DND-41 (cell line): ENCODE measurements around the gene PCDHGA6.

Experiments
- ATAC-seq: fragments of 200-7000 bp; cut with Tn5 transposase; 3 replicates; pipeline ENCODE4 v1.9.1; 2021; ENCODE audit warnings: low read depth; ENCODE audit not compliant: insufficient read depth
- DNase-seq: peaks from one replicate; pipeline ENCODE4 v3.0.0-alpha.2; 2020
- H2AFZ ChIP-seq: 2 replicates; pipeline ENCODE4 v1.6.0; 2012; ENCODE audit warnings: low read depth, low read length
- H3K27ac ChIP-seq: 2 replicates; pipeline ENCODE4 v1.5.1; 2012; ENCODE audit warnings: low read length, inconsistent platforms
- H3K27me3 ChIP-seq: fragments of 200-600 bp; sonication (generic); 2 replicates; pipeline ENCODE4 v1.6.0; 2012; ENCODE audit warnings: low read length, mild to moderate bottlenecking, inconsistent platforms; ENCODE audit not compliant: insufficient read depth, poor library complexity
- H3K36me3 ChIP-seq: 2 replicates; pipeline ENCODE4 v1.5.1; 2012; ENCODE audit warnings: low read length, inconsistent platforms; ENCODE audit not compliant: insufficient read depth
- H3K4me1 ChIP-seq: 2 replicates; pipeline ENCODE4 v1.5.1; 2012; ENCODE audit warnings: mild to moderate bottlenecking, low read length; ENCODE audit not compliant: insufficient read depth
- H3K4me2 ChIP-seq: 2 replicates; pipeline ENCODE4 v1.6.0; 2012; ENCODE audit warnings: mild to moderate bottlenecking, moderate library complexity, low read length, inconsistent platforms; ENCODE audit not compliant: insufficient read depth
- H3K4me3 ChIP-seq, 2 experiments: fragments of 200-600 bp in 1 of 2; shearing (Covaris generic) in 1 of 2; 2 replicates each; pipeline ENCODE4 v1.5.1; 2012 to 2016; ENCODE audit warnings: inconsistent platforms in 2 of 2, low read length in 2 of 2, mild to moderate bottlenecking in 2 of 2, low read depth in 1 of 2, moderate library complexity in 1 of 2
- H3K79me2 ChIP-seq: 2 replicates; pipeline ENCODE4 v1.6.0; 2012; ENCODE audit warnings: low read length, inconsistent platforms; ENCODE audit not compliant: insufficient read depth
- H3K9ac ChIP-seq: 2 replicates; pipeline ENCODE4 v1.6.0; 2012; ENCODE audit warnings: low read depth, mild to moderate bottlenecking, inconsistent platforms, low read length, moderate library complexity
- H3K9me3 ChIP-seq: 2 replicates; pipeline ENCODE4 v1.5.1; 2012; ENCODE audit warnings: low read length, moderate library complexity, mild to moderate bottlenecking, inconsistent platforms; ENCODE audit not compliant: insufficient read depth, severe bottlenecking
- H4K20me1 ChIP-seq: 2 replicates; pipeline ENCODE4 v1.6.0; 2012; ENCODE audit warnings: low read length; ENCODE audit not compliant: insufficient read depth
- CTCF ChIP-seq: IDR thresholded peaks from 2 replicates; pipeline ENCODE4 v1.5.1; 2012; ENCODE audit warnings: borderline replicate concordance, low read length, moderate library complexity, mild to moderate bottlenecking; ENCODE audit not compliant: poor library complexity, severe bottlenecking; ENCODE audit errors: extremely low read depth
- EZH2 ChIP-seq: IDR thresholded peaks from 3 replicates; pipeline ENCODE4 v1.6.1; 2012; ENCODE audit warnings: borderline replicate concordance, low read depth, mild to moderate bottlenecking, moderate library complexity, low read length, inconsistent platforms; ENCODE audit not compliant: severe bottlenecking

PCDHGA6 gene

DNA sequence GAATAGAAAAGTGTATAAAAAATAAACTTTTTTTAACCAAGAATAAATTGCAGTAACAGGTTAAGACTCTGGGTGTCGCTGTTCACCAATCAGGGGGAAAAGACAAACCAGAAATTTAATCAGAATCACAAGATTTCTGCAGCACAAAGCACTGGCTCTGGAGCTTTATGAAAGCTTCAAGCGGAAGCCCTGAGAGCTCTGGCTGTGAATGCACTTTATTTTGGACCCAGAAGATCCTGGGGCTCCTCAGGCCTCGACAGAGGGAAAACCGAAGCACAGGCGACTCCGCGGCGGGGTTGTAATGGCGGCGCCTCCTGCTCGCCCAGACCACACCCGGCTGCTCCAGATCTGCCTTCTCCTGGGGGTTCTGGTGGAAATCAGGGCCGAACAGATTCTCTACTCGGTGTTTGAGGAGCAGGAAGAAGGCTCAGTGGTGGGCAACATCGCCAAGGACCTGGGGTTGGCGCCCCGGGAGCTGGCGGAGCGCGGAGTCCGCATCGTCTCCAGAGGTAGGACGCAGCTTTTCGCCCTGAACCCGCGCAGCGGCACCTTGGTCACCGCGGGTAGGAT lies 18.7 kb upstream of the PCDHGA6 start, which contains the start of gene PCDHGA4:
TSS of gene PCDHGA4 (plus strand) at position 122 of the 570 bp plus-strand sequence. CDS start at position 209, 87 bp downstream.
- peaks cover 2% of the 10 kb centered on the region; the same call in 1 of the 2 replicates for H3K4me1 ChIP-seq
- no peak for TF ChIP-seq EZH2
- TF ChIP-seq CTCF: peak; percentile 63
- ATAC-seq (no peak), DNase-seq (no peak)
- H3K9ac ChIP-seq: no peak within 1 kb of the TSS
- no peak within 1 kb of the TSS for H2AFZ ChIP-seq
- H3K27ac ChIP-seq: no peak within 1 kb of the TSS
- H4K20me1 ChIP-seq: no peaks in the 10 kb centered on the region
- no peaks in the 10 kb centered on the region for H3K9me3 ChIP-seq
- no peaks in the 10 kb centered on the region for H3K79me2 ChIP-seq
- no peak within 1 kb of the TSS for H3K4me3 ChIP-seq
- no peaks in the 10 kb centered on the region for H3K36me3 ChIP-seq
- no peaks in the 10 kb centered on the region for H3K27me3 ChIP-seq
- H3K4me2 ChIP-seq: no peak within 1 kb of the TSS

DNA sequence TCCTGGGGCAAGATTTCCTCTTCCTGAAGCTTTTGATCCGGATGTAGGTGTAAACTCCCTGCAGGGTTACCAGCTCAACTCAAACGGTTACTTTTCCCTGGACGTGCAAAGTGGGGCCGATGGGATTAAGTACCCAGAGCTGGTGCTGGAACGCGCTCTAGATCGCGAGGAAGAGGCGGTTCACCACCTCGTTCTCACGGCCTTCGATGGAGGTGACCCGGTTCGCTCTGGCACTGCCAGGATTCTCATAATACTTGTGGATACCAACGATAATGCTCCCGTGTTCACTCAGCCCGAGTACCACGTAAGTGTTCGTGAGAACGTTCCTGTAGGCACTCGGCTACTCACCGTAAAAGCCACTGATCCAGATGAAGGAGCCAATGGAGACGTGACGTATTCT lies 18.1 kb upstream of the PCDHGA6 start:
- H3K36me3 ChIP-seq: no peaks in the 10 kb centered on the region
- H3K4me1 ChIP-seq: peaks cover 3% of the 10 kb centered on the region; the same call in 1 of the 2 replicates
- H3K9me3 ChIP-seq: no peaks in the 10 kb centered on the region
- no peaks in the 10 kb centered on the region for H3K27me3 ChIP-seq
- ATAC-seq (no peak), DNase-seq (no peak)
- H4K20me1 ChIP-seq: no peaks in the 10 kb centered on the region
- H2AFZ ChIP-seq: no peak overlapping the region
- H3K9ac ChIP-seq: no peak overlapping the region
- H3K4me3 ChIP-seq: no peak overlapping the region
- no peaks in the 10 kb centered on the region for H3K79me2 ChIP-seq
- H3K4me2 ChIP-seq: no peak overlapping the region
- no peak overlapping the region for H3K27ac ChIP-seq
- no peak for TF ChIP-seq CTCF
- TF ChIP-seq EZH2: no peak

GRCh38 chr5:141356133-141356532 lies 17.6 kb upstream of the PCDHGA6 start:
- H3K4me2 ChIP-seq: no peak overlapping the region
- H3K9ac ChIP-seq: no peak overlapping the region
- ATAC-seq (no peak), DNase-seq (no peak)
- H3K4me3 ChIP-seq: no peak overlapping the region
- H3K27me3 ChIP-seq: no peaks in the 10 kb centered on the region
- no peak for TF ChIP-seq EZH2
- no peak for TF ChIP-seq CTCF
- H3K36me3 ChIP-seq: no peaks in the 10 kb centered on the region
- H4K20me1 ChIP-seq: no peaks in the 10 kb centered on the region
- H3K27ac ChIP-seq: no peak overlapping the region
- H3K9me3 ChIP-seq: no peaks in the 10 kb centered on the region
- no peaks in the 10 kb centered on the region for H3K79me2 ChIP-seq
- H3K4me1 ChIP-seq: peaks cover 3% of the 10 kb centered on the region; the same call in 1 of the 2 replicates
- H2AFZ ChIP-seq: no peak overlapping the region
